ENCODE results near the gene TIGD2. TPM values are rescaled to one million over a fixed set of nuclear protein-coding genes. Genes with fewer than 3 reads are reported as not detected.
A peak's percentile ranks its signal among the peaks of the same experiment; 100 is the strongest.

TIGD2 gene
- total RNA-seq, 1 donor from 2014 or later, result 8.2 TPM

DNA sequence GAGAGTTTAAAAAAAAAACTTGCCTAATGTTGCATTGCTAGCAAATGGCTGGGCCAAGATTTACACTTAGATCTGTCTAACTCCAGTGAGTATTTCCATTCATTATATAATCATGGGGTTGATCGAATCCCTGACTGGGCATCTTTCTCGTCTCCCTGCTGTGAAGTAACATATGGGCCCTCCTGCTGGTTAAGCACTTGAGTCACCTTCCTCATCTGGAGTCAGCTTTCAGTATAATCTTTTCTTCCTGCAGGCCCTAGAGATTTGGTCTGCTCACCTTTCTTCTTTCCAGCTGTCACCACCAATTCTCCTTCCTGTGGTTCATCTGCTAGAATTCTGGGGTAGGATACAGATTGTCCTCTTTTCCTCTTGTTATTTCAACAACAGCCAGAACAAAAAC, 41.6 kb downstream of the TIGD2 start:
- ATAC-seq (ENCODE audit: low read depth) (no peak), DNase-seq (no peak)
- Mint-ChIP-seq H3K9me3 (peaks cover 5% of the 10 kb centered on the region), H3K27ac (no peak overlapping the region), H3K36me3 (ENCODE audit: low read depth) (no peaks in the 10 kb centered on the region), H3K4me3 (no peak overlapping the region), H3K27me3 (no peaks in the 10 kb centered on the region), H3K4me1 (no peaks in the 10 kb centered on the region)
- intact Hi-C loops (cut with micrococcal nuclease), result no loop called here
- ChIA-PET CTCF (no interaction called here), POLR2A (no interaction called here)
- TF ChIP-seq, protein P1, sequence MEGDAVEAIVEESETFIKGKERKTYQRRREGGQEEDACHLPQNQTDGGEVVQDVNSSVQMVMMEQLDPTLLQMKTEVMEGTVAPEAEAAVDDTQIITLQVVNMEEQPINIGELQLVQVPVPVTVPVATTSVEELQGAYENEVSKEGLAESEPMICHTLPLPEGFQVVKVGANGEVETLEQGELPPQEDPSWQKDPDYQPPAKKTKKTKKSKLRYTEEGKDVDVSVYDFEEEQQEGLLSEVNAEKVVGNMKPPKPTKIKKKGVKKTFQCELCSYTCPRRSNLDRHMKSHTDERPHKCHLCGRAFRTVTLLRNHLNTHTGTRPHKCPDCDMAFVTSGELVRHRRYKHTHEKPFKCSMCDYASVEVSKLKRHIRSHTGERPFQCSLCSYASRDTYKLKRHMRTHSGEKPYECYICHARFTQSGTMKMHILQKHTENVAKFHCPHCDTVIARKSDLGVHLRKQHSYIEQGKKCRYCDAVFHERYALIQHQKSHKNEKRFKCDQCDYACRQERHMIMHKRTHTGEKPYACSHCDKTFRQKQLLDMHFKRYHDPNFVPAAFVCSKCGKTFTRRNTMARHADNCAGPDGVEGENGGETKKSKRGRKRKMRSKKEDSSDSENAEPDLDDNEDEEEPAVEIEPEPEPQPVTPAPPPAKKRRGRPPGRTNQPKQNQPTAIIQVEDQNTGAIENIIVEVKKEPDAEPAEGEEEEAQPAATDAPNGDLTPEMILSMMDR (IDR thresholded peaks at IDR 0.05), result no peak

DNA sequence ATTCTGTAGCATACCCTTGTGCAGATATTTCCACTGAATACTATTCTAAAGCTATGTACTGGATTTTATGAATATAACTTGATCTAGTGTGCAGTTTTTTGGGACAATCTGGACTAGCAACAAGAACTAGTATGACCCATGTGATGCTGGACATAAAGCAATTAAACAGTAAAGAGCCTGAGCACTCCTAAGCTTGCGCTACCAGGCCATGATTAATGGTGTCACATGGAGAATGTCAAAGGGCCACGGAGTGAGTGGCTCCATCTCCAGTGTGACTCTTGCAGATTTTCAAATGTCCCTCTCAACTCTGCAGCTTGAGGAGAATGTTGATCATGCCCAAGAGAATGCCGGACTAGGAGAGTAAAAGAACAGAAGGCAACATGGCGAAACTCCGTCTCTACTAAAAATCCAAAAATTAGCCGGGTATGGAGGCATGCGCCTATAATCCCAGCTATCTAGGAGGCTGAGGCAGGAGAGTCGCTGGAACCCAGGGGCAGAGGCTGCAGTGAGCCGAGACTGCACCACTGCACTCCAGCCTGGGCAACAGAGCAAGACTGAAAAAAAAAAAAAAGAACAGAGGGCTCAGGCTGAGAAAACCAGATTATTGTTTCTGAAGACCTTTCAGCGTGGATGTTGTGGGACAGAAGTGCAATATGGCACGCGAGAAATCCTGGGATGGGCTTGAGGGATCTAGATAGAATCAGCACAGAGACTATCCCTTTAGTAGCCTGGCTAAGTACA, 45.0 kb downstream of the TIGD2 start:
- no peaks in the 10 kb centered on the region for H3K27me3 Mint-ChIP-seq
- peaks cover 2% of the 10 kb centered on the region for H3K9me3 Mint-ChIP-seq
- ChIA-PET CTCF (no interaction called here), POLR2A (interaction anchor here (0.7 kb wide), 1 partner anchor 14 kb away, joined by 3 read pairs; no protein-coding TSS in a partner anchor)
- TF ChIP-seq, protein P1 (IDR thresholded peaks at IDR 0.05), result no peak
- no peaks in the 10 kb centered on the region for H3K4me1 Mint-ChIP-seq
- DNase-seq, result no peak
- H3K36me3 Mint-ChIP-seq (ENCODE audit: low read depth), result no peaks in the 10 kb centered on the region
- H3K27ac Mint-ChIP-seq, result no peak overlapping the region
- intact Hi-C loops (cut with micrococcal nuclease), result no loop called here
- no peak overlapping the region for H3K4me3 Mint-ChIP-seq
- no peak for ATAC-seq (ENCODE audit: low read depth)

DNA sequence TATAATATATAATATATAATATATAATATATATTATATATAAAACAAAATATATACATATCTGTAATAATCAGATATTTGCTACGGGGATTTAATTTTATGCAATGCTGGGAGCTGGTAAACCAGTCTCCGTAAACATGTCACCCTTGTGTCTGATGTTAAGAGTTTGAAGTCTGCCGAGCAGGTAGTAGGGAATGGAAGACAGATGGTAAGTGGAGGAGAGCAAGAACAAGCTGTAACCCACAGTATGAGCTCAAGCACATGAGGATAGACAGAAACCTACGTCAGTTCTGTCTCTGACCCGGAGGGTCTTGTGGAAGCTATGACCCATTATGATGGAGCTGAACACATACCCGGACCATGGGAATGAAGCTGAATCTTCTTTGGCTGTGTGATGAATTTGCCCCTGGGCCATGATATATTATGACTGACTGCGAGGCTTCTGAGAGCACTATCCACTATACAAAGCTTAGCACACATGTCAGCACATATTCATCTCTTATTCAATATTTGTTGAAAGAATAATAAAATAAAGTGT, 46.2 kb downstream of the TIGD2 start:
- no peaks in the 10 kb centered on the region for H3K9me3 Mint-ChIP-seq
- no peak overlapping the region for H3K4me3 Mint-ChIP-seq
- no peak overlapping the region for H3K27ac Mint-ChIP-seq
- ChIA-PET POLR2A (no interaction called here), CTCF (no interaction called here)
- no peaks in the 10 kb centered on the region for H3K4me1 Mint-ChIP-seq
- no peak for DNase-seq
- intact Hi-C loops (cut with micrococcal nuclease), result loop anchor here (2.0 kb wide), 3 partner anchors 69 to 1135 kb away; no protein-coding TSS in a partner anchor
- ATAC-seq (ENCODE audit: low read depth), result no peak
- no peaks in the 10 kb centered on the region for H3K27me3 Mint-ChIP-seq
- TF ChIP-seq, protein P1 (IDR thresholded peaks at IDR 0.05), result no peak
- H3K36me3 Mint-ChIP-seq (ENCODE audit: low read depth), result no peaks in the 10 kb centered on the region

DNA sequence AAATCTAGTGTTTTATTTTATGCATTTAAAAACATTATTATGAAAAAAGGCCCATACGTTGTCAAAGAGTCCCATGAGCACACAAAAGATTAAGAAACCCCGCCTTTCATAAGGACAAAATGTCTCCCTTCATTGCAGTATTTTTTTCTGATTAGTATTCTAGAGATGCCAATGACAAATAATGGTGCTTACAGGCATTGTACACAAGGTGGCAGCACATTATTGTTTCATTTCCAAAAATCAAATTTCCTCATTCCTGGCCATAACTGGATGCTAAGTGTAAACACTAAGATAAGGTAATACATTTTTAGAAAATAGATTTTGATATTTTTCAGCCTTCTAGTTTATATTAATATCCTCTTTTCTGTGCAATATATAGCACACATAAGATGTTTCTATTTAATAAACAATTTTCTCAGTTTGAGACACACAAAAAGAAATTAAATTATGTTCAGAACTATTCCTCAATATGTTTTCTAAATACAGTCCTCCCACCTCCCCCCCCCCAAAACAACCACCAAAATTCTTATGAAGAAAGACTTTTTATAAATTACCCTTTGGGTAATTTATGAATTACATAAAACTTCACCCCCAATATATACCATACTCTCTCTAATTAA, 47.7 kb downstream of the TIGD2 start:
- intact Hi-C loops (cut with micrococcal nuclease), result loop anchor here (1.0 to 2.0 kb wide), 5 partner anchors 68 to 1134 kb away; no protein-coding TSS in a partner anchor
- Mint-ChIP-seq H3K27me3 (peaks cover 3% of the 10 kb centered on the region), H3K4me1 (no peaks in the 10 kb centered on the region), H3K27ac (no peak overlapping the region), H3K4me3 (no peak overlapping the region), H3K9me3 (no peaks in the 10 kb centered on the region), H3K36me3 (ENCODE audit: low read depth) (no peaks in the 10 kb centered on the region)
- TF ChIP-seq, protein P1 (IDR thresholded peaks at IDR 0.05), result peak; percentile 55
- ChIA-PET POLR2A (no interaction called here), CTCF (interaction anchor here (0.7 to 1.7 kb wide), 7 partner anchors 13 to 1832 kb away, joined by 3 to 6 read pairs (median 3); no protein-coding TSS in a partner anchor)
- DNase-seq, result no peak
- ATAC-seq (ENCODE audit: low read depth), result peak; percentile 56

DNA sequence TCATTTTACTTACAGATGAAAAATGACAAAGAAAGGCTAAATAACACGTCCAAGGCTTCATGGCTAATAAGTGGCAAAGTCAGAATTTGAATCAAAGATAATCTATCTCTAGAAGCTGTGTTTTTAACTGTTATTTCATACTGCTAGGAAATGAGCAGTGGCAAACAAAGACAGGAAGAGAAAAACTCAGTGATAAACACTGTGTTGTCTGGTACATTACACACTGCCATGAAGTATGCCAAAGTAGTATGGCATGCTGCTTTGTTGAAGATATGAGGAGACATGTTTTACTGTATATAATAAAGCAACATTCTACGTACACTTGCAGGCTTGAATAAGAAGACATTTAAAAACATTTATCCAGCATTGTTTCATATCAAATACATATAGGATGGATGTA, 49.5 kb downstream of the TIGD2 start:
- peaks cover 3% of the 10 kb centered on the region for H3K27me3 Mint-ChIP-seq
- intact Hi-C loops (cut with micrococcal nuclease), result no loop called here
- DNase-seq (no peak), ATAC-seq (ENCODE audit: low read depth) (no peak)
- ChIA-PET CTCF (interaction anchor here (1.6 to 1.7 kb wide), 3 partner anchors 11 to 274 kb away, joined by 3 to 6 read pairs (median 4); no protein-coding TSS in a partner anchor), POLR2A (no interaction called here)
- H3K9me3 Mint-ChIP-seq, result no peaks in the 10 kb centered on the region
- no peak overlapping the region for H3K27ac Mint-ChIP-seq
- no peak overlapping the region for H3K4me3 Mint-ChIP-seq
- TF ChIP-seq, protein P1 (IDR thresholded peaks at IDR 0.05), result no peak
- H3K4me1 Mint-ChIP-seq, result no peaks in the 10 kb centered on the region
- no peaks in the 10 kb centered on the region for H3K36me3 Mint-ChIP-seq (ENCODE audit: low read depth)

Data from activated B cell treated with CpG ODN at 0.5 μM for 24 hours (primary cell).